Activated naive CD8-positive, alpha-beta T cell treated with anti-CD3 and anti-CD28 coated beads, Interleukin-2, amount 50 U/mL, for 24 hours (primary cell): ENCODE measurements around the gene MAP2K4.

Source experiments
- ATAC-seq: fragments of 150-1000 bp; cut with Tn5 transposase; one replicate; pipeline ENCODE4 v1.10.0; 2021
- DNase-seq: peaks from one replicate; pipeline ENCODE4 v3.0.0; 2021
- H3K27ac Mint-ChIP-seq: one replicate; pipeline ENCODE4 v1.8.0; 2021; ENCODE audit warnings: mild to moderate bottlenecking, mixed read lengths
- H3K27me3 Mint-ChIP-seq: one replicate; pipeline ENCODE4 v1.8.0; 2021; ENCODE audit warnings: mixed read lengths
- H3K36me3 Mint-ChIP-seq: one replicate; pipeline ENCODE4 v1.8.0; 2021; ENCODE audit warnings: low read depth, mixed read lengths
- H3K4me1 Mint-ChIP-seq: one replicate; pipeline ENCODE4 v1.8.0; 2021; ENCODE audit warnings: mixed read lengths
- H3K4me3 Mint-ChIP-seq: one replicate; pipeline ENCODE4 v1.8.0; 2021; ENCODE audit warnings: mild to moderate bottlenecking, moderate library complexity, mixed read lengths
- H3K9me3 Mint-ChIP-seq: one replicate; pipeline ENCODE4 v1.8.0; 2021; ENCODE audit warnings: mixed read lengths

Gene MAP2K4

GRCh38 chr17:12053552-12053951 lies 32.9 kb downstream of the MAP2K4 start:
- no peak for ATAC-seq
- peak overlapping the region; percentile 10 for H3K4me3 Mint-ChIP-seq
- no peaks in the 10 kb centered on the region for H3K27me3 Mint-ChIP-seq
- peaks cover 85% of the 10 kb centered on the region for H3K4me1 Mint-ChIP-seq
- DNase-seq, result no peak
- peak overlapping the region; percentile 61 for H3K27ac Mint-ChIP-seq
- H3K9me3 Mint-ChIP-seq, result no peaks in the 10 kb centered on the region
- peaks cover 8% of the 10 kb centered on the region for H3K36me3 Mint-ChIP-seq

GRCh38 chr17:12055889-12056288 lies 35.2 kb downstream of the MAP2K4 start:
- H3K36me3 Mint-ChIP-seq, result peaks cover 20% of the 10 kb centered on the region
- no peaks in the 10 kb centered on the region for H3K27me3 Mint-ChIP-seq
- no peak overlapping the region for H3K4me3 Mint-ChIP-seq
- H3K27ac Mint-ChIP-seq, result peak overlapping the region; percentile 44
- H3K4me1 Mint-ChIP-seq, result peaks cover 63% of the 10 kb centered on the region
- H3K9me3 Mint-ChIP-seq, result no peaks in the 10 kb centered on the region
- DNase-seq (no peak), ATAC-seq (no peak)

- peaks cover 49% of the 10 kb centered on the region for H3K4me1 Mint-ChIP-seq
- no peaks in the 10 kb centered on the region for H3K27me3 Mint-ChIP-seq
Measured at GRCh38 chr17:12057520-12057919, 36.8 kb downstream of the MAP2K4 start.

GRCh38 chr17:12058535-12058934 lies 37.9 kb downstream of the MAP2K4 start:
- no peak for DNase-seq
- Mint-ChIP-seq H3K27ac (no peak overlapping the region), H3K4me3 (no peak overlapping the region), H3K27me3 (no peaks in the 10 kb centered on the region), H3K9me3 (no peaks in the 10 kb centered on the region), H3K4me1 (peaks cover 41% of the 10 kb centered on the region), H3K36me3 (peaks cover 34% of the 10 kb centered on the region)
- ATAC-seq, result no peak

More at GRCh38 chr17:12057520-12057919, 36.8 kb downstream of the MAP2K4 start:
- no peak overlapping the region for H3K4me3 Mint-ChIP-seq
- no peak for ATAC-seq
- H3K9me3 Mint-ChIP-seq, result no peaks in the 10 kb centered on the region
- H3K36me3 Mint-ChIP-seq, result peaks cover 27% of the 10 kb centered on the region
- H3K27ac Mint-ChIP-seq, result no peak overlapping the region
- no peak for DNase-seq

- Mint-ChIP-seq H3K4me3 (no peak overlapping the region), H3K9me3 (no peaks in the 10 kb centered on the region), H3K27me3 (no peaks in the 10 kb centered on the region), H3K36me3 (peaks cover 50% of the 10 kb centered on the region), H3K4me1 (peaks cover 7% of the 10 kb centered on the region), H3K27ac (no peak overlapping the region)
- ATAC-seq, result no peak
- no peak for DNase-seq
Measured at GRCh38 chr17:12062249-12062648, 41.6 kb downstream of the MAP2K4 start.

GRCh38 chr17:12064395-12064794 lies 43.7 kb downstream of the MAP2K4 start:
- no peaks in the 10 kb centered on the region for H3K9me3 Mint-ChIP-seq
- DNase-seq (no peak), ATAC-seq (no peak)
- no peak overlapping the region for H3K27ac Mint-ChIP-seq
- peaks cover 40% of the 10 kb centered on the region for H3K36me3 Mint-ChIP-seq
- no peak overlapping the region for H3K4me3 Mint-ChIP-seq
- no peaks in the 10 kb centered on the region for H3K27me3 Mint-ChIP-seq
- no peaks in the 10 kb centered on the region for H3K4me1 Mint-ChIP-seq

GRCh38 chr17:12067485-12067884 lies 46.8 kb downstream of the MAP2K4 start:
- Mint-ChIP-seq H3K4me3 (no peak overlapping the region), H3K9me3 (no peaks in the 10 kb centered on the region), H3K27ac (no peak overlapping the region), H3K36me3 (peaks cover 28% of the 10 kb centered on the region), H3K27me3 (no peaks in the 10 kb centered on the region), H3K4me1 (no peaks in the 10 kb centered on the region)
- ATAC-seq (no peak), DNase-seq (no peak)

GRCh38 chr17:12068946-12069345 lies 48.3 kb downstream of the MAP2K4 start:
- DNase-seq (no peak), ATAC-seq (no peak)
- Mint-ChIP-seq H3K27me3 (no peaks in the 10 kb centered on the region), H3K27ac (no peak overlapping the region), H3K36me3 (peaks cover 28% of the 10 kb centered on the region), H3K9me3 (no peaks in the 10 kb centered on the region), H3K4me1 (no peaks in the 10 kb centered on the region), H3K4me3 (no peak overlapping the region)

GRCh38 chr17:12070561-12070960 lies 49.9 kb downstream of the MAP2K4 start:
- H3K9me3 Mint-ChIP-seq, result no peaks in the 10 kb centered on the region
- H3K27me3 Mint-ChIP-seq, result no peaks in the 10 kb centered on the region
- H3K36me3 Mint-ChIP-seq, result peaks cover 26% of the 10 kb centered on the region
- no peak overlapping the region for H3K4me3 Mint-ChIP-seq
- H3K4me1 Mint-ChIP-seq, result no peaks in the 10 kb centered on the region
- DNase-seq (no peak), ATAC-seq (no peak)
- no peak overlapping the region for H3K27ac Mint-ChIP-seq

- H3K27ac Mint-ChIP-seq, result no peak overlapping the region
- peaks cover 5% of the 10 kb centered on the region for H3K4me1 Mint-ChIP-seq
- no peak for ATAC-seq
- no peak for DNase-seq
- no peak overlapping the region for H3K4me3 Mint-ChIP-seq
- H3K9me3 Mint-ChIP-seq, result no peaks in the 10 kb centered on the region
- H3K27me3 Mint-ChIP-seq, result no peaks in the 10 kb centered on the region
- peaks cover 40% of the 10 kb centered on the region for H3K36me3 Mint-ChIP-seq
Measured at GRCh38 chr17:12074346-12074745, 53.7 kb downstream of the MAP2K4 start.

GRCh38 chr17:12077773-12078172 lies 57.1 kb downstream of the MAP2K4 start:
- ATAC-seq (no peak), DNase-seq (no peak)
- Mint-ChIP-seq H3K36me3 (peaks cover 54% of the 10 kb centered on the region), H3K27me3 (no peaks in the 10 kb centered on the region), H3K27ac (no peak overlapping the region), H3K4me1 (peaks cover 7% of the 10 kb centered on the region), H3K4me3 (no peak overlapping the region), H3K9me3 (no peaks in the 10 kb centered on the region)

- Mint-ChIP-seq H3K4me3 (no peak overlapping the region), H3K9me3 (no peaks in the 10 kb centered on the region), H3K27me3 (no peaks in the 10 kb centered on the region), H3K4me1 (peaks cover 7% of the 10 kb centered on the region), H3K27ac (no peak overlapping the region), H3K36me3 (peaks cover 51% of the 10 kb centered on the region)
- ATAC-seq (no peak), DNase-seq (no peak)
Measured at GRCh38 chr17:12078791-12079190, 58.1 kb downstream of the MAP2K4 start.

- DNase-seq (no peak), ATAC-seq (no peak)
- H3K27me3 Mint-ChIP-seq, result no peaks in the 10 kb centered on the region
- no peak overlapping the region for H3K27ac Mint-ChIP-seq
- H3K4me3 Mint-ChIP-seq, result no peak overlapping the region
- peaks cover 45% of the 10 kb centered on the region for H3K36me3 Mint-ChIP-seq
- H3K9me3 Mint-ChIP-seq, result no peaks in the 10 kb centered on the region
- H3K4me1 Mint-ChIP-seq, result peaks cover 7% of the 10 kb centered on the region
Measured at GRCh38 chr17:12081720-12082119, 61.0 kb downstream of the MAP2K4 start.

- Mint-ChIP-seq H3K27ac (no peak overlapping the region), H3K4me1 (peaks cover 19% of the 10 kb centered on the region), H3K27me3 (no peaks in the 10 kb centered on the region), H3K4me3 (no peak overlapping the region), H3K9me3 (no peaks in the 10 kb centered on the region), H3K36me3 (peaks cover 44% of the 10 kb centered on the region)
- DNase-seq, result no peak
- no peak for ATAC-seq
Measured at GRCh38 chr17:12085076-12085949, 64.6 kb downstream of the MAP2K4 start.

- DNase-seq, result no peak
- Mint-ChIP-seq H3K36me3 (peaks cover 36% of the 10 kb centered on the region), H3K9me3 (no peaks in the 10 kb centered on the region), H3K4me3 (no peak overlapping the region), H3K27me3 (no peaks in the 10 kb centered on the region), H3K4me1 (peaks cover 17% of the 10 kb centered on the region), H3K27ac (no peak overlapping the region)
- ATAC-seq, result no peak
Measured at GRCh38 chr17:12088035-12088434, 67.4 kb downstream of the MAP2K4 start.
